ENCODE data around the gene CNOT11.
"Not testable (repeated sequence)": the region's sequence is repeated elsewhere in the genome, so short reads cannot be mapped to it uniquely, and the experiment has no call there.

CNOT11 gene

DNA sequence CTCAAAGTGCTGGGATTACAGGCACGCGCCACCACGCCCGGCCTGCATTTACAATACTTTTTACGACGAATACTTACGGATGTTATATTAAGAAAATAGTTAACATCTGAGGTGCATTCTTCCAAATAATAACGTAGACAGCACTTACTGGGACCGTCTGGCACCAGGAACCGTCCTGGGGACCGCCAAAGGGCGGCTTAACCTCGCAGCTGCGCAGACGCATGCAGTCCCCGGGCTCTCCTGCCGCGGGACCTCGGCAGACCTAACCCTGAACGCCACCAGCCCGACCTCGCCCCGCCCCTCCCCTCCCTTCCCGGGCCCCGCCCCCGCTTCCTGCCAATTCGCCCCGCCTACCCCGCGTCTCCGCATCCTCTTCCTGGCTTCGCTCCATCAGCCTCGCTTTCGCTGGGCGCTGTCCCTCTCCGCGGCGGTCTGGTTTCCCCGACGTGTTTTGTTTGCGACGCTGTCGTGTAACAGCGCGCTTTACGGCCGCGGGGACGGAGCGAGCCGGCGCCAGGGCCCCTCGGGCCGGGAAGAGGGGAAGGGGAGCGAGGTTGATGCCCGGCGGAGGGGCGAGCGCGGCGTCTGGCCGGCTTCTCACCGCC lies at the start of gene CNOT11:
TSS of gene CNOT11 (plus strand) at position 479 of the 605 bp plus-strand sequence. CDS start at position 558, 79 bp downstream.
- peak; percentile 98 for DNase-seq (ENCODE audit: low read depth in 2 of 2)

DNA sequence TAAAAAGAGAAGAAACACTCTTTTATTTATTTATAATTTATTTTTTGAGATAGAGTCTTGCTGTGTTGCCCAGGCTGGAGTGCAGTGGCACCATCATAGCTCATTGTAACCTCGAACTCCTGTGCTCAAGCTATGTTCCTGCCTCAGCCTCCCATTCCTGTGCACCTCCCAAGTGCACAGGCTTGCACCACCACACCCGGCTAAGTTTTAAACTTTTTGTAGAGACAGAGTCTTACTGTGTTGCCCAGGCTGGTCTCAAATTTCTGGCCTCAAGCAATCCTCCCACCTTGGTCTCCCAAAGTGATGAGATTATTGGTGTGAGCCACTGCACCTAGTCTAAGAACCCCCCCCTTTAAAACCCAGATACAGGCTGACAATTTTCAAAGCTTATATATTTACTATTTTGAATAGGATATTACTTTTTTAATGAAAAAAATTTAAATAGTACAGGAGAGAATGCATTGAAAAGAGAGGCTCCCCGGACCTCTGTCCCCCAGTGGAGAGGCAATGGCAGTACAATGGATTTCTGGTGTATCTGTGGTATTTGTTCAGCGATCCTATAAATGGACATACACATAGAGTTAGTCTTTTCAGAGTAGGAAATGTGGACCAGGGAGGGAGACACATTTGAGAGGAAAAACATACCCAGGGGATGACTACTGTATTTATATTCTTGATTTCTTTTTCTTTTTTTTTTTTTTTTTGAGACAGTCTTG lies 48.1 kb upstream of the CNOT11 start:
- DNase-seq (ENCODE audit: low read depth in 2 of 2) = no peak

DNA sequence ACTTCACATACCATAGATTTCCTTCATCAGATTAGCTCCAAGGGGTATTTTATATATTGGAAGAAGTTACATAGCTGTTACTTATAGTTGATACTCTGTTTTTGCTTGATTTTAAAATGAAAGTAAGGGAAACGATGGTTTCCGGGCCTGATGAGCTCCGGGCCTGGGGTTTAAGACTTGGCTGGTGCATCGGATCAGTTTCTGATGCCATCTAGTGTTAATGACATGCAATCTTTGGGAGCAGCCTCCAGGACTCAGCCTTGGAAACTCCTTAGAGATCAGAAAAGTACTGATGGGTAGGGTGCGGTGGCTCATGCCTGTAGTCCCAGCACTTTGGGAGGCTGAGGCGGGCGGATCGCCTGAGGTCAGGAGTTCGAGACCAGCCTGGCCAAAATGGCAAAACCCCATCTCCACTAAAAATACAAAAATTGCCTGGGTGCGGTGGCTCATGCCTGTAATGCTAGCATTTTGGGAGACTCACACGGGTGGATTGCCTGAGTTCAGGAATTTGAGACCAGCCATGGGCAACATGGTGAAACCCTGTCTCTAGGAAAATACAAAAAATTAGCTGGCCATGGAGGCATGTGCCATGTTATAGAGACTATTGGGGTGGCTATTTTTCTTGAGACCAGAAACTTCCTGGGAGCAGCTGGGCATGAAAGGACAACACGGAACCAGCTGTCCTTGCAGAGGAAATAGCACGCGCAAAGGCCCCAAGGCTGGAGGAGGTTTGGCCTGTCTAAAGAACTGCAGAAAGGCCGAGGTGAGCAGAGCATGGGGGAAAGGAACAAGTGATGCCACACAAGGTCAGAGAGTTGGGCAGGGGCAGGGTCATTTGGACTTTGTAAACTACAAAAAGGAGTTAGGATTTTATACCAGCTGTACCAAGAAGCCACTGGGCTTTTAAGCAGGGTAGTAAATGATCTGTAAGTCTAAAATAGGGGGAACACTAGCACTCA lies 46.9 kb upstream of the CNOT11 start:
- peak; percentile 64 to 68 for DNase-seq (ENCODE audit: low read depth in 2 of 2)

DNA sequence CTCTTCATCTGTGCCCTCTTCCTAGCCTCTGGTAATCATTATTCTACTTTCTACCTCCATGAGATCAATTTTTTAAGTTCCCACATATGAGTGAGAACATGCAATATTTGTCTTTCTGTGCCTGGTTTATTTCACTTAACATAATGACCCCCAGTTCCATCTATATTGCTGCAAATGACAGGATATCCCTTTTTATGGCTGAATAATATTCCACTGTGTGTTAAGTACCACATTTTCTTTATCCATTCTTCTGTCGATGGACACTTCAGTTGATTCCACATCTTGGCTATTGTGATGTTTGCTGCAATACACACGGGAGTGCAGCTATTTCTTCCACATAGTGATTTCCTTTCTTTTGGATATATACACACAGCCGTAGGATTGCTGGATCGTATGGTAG lies 43.9 kb upstream of the CNOT11 start:
- DNase-seq (ENCODE audit: low read depth in 2 of 2) = no peak

DNA sequence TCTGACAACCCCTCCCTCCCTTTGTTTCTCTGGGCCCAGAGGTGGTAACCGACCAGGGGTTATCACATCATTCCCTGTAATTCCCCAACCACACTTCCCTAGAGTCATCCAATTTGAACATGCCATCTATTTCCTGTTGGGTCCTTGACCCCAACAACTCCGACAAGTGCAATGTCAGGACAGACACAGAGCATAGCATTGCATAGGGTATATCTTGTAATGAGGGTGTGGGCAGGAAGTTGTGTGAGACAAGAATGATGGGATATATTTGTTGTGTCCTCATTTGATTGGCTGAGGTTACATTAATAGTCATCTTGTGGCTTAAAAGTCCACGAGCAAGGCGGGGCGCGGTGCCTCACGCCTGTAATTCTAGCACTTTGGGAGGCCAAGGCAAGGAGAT lies 33.4 kb upstream of the CNOT11 start:
- DNase-seq (ENCODE audit: low read depth in 2 of 2) = no peak

DNA sequence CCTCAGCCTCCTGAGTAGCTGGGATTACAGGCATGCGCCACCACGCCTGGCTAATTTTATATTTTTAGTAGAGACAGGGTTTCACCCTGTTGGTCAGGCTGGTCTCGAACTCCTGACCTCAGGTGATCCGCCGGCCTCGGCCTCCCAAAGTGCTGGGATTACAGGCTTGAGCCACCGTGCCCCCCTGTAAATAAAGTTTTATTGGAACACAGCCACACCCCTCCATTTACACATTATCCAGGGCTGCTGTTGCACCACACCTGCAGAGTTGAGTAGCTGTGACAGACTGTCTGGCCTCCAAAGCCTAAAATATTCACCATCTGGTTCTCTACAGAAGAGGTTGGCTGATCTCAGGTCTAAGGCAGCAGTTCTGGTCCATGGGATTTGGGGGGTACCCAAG lies 32.6 kb upstream of the CNOT11 start:
- DNase-seq (ENCODE audit: low read depth in 2 of 2) = not testable (repeated sequence)

DNA sequence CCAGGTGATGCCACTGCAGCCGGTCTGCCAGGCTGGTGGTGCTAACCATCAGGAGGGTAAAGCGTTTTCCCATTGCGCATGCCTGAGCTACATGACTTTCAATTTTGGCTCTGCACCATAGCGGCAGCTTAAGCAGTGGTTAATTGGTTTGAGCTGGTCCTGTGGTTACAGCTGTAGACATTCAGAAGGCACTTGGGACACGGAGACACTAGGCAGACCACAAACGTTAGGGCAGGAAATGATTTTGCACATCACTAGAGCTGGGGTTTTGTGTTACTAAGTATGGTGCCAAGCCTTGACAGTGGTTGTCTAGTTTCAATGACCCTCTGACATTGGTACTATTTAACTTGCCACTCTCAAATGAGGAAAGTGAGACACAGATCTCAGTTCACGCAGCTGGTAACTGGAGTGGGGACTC lies 28.9 kb upstream of the CNOT11 start:
- DNase-seq (ENCODE audit: low read depth in 2 of 2) = no peak

DNA sequence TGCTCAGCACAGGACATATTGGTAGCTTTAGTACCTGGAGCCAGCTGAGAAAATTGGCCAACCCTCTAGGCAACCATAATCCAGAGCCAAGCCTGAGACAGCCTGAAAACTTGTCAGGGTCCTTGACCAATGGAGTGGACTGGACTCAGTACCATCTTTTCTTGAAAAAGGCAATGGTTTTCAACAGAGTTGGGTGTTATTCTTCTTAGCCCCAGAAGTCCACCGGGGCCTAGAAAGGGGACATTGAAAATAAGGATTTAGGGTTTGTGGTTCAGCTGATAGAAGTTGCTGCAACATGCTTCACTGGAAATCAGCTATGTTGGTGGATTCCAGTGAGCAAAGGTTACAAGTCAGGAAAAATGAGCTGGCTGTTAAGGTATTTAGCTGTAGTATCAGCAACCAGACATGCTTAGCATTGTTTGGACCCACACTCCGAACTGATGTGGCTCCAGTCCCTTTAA lies 22.1 kb upstream of the CNOT11 start:
- DNase-seq (ENCODE audit: low read depth in 2 of 2) = no peak

DNA sequence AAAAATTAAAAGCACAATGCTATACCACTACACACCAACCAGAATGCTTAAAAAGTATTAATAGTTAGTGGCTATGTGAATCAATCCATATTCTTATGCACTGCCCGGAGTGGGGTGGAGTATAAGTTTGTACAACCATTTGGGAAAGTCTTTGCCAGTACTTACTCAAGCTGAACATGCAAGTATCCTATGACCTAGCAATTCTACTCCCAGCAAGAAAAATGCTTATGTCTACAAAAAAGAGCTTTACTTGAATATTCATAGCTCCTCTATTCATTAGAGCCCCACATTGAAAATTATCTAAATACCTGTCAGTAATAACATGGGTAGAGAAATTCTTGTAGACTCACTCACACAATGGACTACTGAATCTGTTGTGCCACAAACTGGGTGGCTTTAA lies 21.4 kb upstream of the CNOT11 start:
- DNase-seq (ENCODE audit: low read depth in 2 of 2) = no peak

DNA sequence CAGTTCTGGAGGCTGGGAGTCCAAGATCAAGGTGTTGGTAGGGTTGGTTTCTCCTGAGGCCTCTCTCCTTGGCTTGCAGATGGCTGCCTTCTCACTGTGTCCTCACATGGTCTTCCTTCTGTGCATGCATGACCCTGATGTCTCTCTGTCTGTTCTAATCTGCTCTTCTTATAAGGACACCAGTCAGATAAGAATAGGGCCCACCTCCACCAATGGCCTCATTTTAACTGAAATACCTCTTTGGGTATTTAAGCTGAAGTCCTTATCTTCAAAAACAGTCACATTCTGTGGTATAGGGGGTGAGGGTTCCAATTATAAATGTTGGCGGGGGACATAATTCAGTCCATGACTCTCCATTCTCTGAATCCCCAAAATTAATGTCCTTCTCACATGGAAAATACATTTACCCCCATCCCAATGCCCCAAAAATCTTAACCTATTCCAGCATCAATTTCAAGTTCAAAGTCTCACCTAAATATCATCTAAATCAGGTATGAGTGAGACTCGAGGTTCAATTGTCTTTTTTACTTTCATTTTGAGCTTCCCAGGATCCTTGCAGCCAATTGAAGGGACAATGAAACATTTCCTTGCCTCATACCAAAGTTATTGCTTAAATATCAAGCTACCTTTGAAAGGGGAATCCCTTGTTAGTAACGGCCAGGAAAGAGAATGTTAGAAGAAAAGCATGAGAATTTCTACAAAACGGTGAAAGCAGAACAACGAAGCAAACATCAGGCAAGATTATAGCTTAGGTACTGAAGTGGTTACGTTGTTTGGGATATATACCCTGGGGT lies 20.6 kb upstream of the CNOT11 start:
- DNase-seq (ENCODE audit: low read depth in 2 of 2) = no peak

DNA sequence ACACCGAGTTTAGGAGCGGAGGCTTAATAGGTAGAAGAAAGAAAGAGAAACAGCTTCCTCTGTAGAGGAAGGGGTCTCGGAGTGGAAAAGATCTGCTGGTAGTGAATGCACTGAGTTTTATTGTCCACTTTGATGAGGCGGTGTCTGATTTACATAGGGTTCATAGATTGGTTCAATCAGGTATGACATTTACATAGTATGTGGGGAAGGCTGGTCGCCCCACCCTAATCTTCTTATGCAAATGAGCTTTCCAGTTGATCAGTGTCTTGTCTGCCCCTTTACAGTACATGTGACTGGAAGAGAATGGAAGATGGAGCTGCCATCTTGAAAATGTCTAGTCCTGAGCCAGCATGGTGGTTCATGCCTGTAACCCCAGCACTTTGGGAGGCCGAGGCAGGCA lies 19.9 kb upstream of the CNOT11 start:
- DNase-seq (ENCODE audit: low read depth in 2 of 2) = no peak

DNA sequence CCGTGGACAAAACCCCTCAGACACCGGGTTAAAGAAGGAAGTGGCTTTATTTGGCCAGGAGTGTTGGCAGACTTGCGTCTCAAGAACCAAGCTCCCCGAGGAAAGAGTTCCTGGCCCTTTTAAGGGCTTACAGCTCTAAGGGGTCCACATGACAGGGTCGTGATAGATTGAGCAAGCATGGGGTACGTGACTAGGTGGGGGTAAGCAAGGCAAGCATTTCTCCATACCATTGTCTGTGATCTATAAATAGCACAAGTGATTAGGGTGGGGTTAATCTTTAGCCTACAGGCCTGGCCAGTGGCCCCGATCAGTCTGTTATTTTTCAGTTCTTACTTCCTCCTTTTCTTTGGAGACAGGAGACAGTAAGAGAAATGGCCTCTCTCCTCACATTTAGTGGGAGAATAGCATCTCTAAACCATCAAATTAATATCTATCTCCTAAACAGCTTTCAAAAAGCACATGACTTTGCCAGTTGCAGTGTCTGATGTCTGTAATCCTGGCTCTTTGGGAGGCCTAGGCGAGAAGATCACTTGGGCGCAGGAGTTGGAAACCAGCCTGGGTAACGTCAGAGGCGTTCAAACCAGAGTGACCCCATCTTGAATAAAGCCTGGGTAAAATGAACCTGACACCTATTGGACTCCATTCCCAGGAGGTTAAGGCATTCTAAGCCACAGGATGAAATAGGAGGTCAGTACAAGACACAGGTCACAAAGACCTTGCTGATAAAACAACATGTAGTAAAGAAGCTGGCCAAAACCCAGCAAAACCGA lies 18.3 kb upstream of the CNOT11 start:
- DNase-seq (ENCODE audit: low read depth in 2 of 2) = no peak

DNA sequence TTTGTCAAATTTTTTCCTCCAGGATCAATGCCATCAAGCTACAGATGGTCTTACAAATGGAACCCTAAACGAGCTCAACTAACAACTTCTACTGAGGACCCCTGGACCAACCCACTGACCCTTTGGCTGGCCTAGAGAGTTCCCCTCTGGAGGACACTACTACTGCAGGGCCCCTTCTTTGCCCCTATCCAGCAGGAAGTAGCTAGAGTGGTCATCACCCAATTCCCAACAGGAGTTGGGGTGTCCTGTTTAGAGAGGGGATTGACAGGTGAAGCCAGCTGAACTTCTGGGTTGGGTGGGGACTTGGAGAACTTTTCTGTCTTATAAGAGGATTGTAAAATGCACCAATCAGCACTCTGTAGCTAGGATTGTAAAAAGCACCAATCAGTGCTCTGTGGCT lies 16.7 kb upstream of the CNOT11 start:
- not testable (repeated sequence) for DNase-seq (ENCODE audit: low read depth in 2 of 2)

DNA sequence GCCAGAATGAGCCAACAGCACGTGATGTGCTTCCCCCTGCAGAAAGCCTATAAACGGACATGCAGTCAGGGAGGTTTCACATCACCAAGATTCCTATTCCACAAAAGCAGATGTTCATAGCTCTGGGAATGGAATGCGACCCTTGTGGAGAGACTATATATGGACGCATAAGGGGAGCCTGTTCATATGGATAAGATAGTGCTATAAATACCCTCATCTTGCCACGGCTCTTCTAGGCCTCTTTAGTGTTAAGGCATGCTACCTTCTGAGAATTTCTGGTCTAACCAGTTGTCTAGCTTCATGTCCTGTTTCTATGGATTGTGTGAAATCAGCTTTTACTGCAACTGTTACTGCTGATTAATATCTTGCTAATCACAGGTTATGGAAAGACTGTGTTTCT lies 14.7 kb upstream of the CNOT11 start:
- peak in 1 of 2 experiments; percentile 20 for DNase-seq (ENCODE audit: low read depth in 2 of 2)

DNA sequence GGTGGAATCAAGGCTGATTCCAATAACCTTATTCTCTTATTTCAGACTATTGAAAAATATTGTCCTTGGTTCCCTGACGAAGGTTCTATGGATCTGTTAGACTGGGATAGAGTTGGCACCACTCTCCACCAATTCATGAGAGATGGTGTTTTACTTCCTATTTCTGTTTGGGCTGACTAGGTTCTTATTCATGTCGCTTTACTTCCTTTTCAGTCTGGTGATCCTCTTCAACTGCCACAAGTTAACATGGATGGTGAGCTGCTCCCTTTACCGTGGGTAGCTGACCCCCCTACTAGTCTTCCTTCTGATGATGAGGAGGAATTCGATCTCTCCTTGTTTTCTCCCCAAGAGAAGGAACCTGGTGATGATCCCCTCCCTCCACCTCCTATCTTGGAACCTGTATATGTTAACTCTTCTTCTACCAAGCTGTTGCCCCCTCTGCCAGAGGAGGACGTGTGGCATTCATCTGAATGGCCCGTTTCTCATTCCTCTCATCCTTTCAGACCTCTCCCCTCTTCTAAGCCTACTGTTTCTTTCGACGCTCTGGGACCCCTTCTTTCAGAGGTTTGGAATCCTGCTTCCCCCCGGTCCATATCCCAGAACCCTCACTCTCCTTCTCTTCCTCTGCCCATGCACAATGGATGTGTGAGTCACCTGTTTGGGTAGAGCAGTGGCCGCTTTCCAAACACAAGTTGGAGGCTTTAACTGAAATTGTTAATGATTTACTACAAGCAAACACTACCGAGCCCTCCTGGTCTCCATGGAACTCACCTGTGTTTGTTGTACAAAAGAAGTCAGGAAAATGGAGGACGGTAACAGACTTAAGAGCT lies 13.5 kb upstream of the CNOT11 start:
- DNase-seq (ENCODE audit: low read depth in 2 of 2) = no peak

DNA sequence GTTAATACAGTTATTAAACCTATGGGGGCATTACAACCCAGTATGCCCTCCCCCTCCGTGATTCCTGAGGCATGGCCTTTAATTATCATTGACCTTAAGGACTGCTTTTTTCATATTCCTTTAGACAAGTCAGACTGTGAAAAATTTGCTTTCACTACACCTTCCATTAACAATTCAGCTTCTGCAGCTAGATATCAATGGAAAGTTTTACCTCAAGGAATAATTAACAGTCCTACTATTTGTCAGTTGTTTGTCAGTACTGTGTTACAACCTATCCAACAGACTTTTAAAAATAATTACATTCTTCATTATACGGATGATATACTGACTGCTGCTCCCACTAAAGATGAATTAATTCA lies 12.9 kb upstream of the CNOT11 start:
- DNase-seq (ENCODE audit: low read depth in 2 of 2) = not testable (repeated sequence)

DNA sequence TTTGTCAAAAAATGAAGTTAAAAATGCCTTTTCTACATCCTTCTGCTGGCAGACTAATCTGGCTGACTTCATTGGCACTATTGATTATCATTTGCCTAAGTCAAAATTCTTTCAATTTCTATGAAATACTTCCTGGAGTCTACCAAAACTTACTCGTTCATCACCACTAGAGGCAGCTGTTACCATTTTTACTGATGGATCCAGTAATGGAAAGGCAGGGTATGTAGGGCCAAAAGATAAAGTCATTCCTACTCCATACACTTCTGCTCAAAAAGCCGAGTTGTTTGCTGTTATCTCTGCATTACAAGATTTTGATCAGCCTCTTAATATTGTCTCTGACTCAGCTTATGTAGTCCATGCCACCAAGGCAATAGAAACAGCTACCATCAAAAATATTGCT lies 12.0 kb upstream of the CNOT11 start:
- not testable (repeated sequence) for DNase-seq (ENCODE audit: low read depth in 2 of 2)

DNA sequence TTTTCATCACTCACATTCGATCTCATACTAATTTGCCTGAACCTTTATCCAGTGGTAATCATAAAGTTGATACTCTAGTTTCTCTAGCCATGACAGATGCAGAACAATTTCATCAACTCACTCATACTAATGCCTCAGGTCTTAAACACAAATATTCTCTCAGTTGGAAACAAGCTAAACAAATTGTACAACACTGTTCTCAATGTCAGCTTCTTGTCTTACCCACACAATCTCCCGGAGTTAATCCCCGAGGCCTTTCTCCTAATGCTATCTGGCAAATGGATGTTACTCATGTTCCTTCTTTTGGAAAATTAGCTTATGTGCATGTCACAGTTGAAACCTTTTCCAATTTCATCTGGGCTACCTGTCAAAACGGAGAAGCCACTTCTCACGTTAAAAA lies 11.5 kb upstream of the CNOT11 start:
- no peak for DNase-seq (ENCODE audit: low read depth in 2 of 2)

DNA sequence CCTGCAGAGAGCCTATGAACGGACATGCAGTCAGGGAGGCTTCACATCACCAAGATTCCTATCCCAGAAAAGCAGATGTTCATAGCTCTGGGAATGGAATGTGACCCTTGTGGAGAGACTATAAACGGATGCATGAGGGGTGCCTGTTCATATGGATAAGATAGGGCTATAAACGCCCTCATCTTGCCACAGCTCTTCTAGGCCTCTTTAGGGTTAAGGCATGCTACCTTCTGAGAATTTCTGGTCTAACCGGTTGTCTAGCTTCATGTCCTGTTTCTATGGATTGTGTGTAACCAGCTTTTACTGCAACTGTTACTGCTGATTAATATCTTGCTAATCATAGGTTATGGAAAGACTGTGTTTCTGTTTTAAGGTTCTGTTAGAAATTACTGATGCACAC lies 8.3 kb upstream of the CNOT11 start:
- not testable (repeated sequence) for DNase-seq (ENCODE audit: low read depth in 2 of 2)

DNA sequence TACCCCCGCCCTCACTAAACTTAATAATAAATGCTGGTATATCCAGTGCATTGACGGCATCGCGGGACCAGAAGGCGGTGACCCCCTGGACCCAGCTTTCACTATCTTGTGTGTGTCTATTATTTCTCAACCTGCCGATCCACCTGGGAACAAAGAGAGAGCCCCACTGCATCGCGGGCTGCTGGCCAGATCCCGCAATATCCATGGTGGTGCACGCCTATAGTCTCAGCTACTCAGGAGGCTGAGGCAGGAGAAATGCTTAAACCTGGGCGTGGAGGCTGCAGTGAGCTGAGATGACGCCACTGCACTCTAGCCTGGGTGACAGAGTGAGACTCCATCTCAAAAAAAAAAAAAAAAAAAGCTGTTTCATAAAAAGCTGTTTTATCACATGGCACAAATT lies 7.8 kb upstream of the CNOT11 start:
- not testable (repeated sequence) for DNase-seq (ENCODE audit: low read depth in 2 of 2)
